IMR-90 (cell line): ENCODE data around the gene RPL18. TPM values are rescaled to one million over a fixed set of nuclear protein-coding genes. Genes with fewer than 3 reads are reported as not detected.
A peak's percentile ranks its signal among the peaks of the same experiment; 100 is the strongest.
"Not testable (repeated sequence)": the region's sequence is repeated elsewhere in the genome, so short reads cannot be mapped to it uniquely, and the experiment has no call there.

Experiments
- ATAC-seq: fragments of 200-7000 bp; cut with Tn5 transposase; 2 replicates; pipeline ENCODE4 v1.9.1; 2020; ENCODE audit warnings: low read depth, mild to moderate bottlenecking, moderate library complexity
- BruUV-seq: library from RNA; stranded (reverse); fragments of 400-500 nt; replicated peaks from 2 replicates; lab custom pipeline; 2021; lab: Mats Ljungman, UMichigan
- CTCF ChIA-PET: fragments of 300-600 bp; formaldehyde crosslinking; extraction: SDS; loops from one replicate; lab custom pipeline; 2021; ENCODE audit warnings: antibody characterized with exemption; lab: Yijun Ruan, JAX
- POLR2A ChIA-PET: fragments of 300-600 bp; sonication (Branson Sonifier 250); formaldehyde crosslinking; loops from one replicate; lab custom pipeline; 2022; ENCODE audit warnings: antibody characterized with exemption; ENCODE audit not compliant: unreplicated experiment; lab: Charles Lee
- DNase-seq: peaks from one replicate; pipeline ENCODE4 v3.0.0; 2013
- H2AFZ ChIP-seq: replicated peaks from 2 replicates; pipeline ENCODE3; 2013; ENCODE audit warnings: low read length, mild to moderate bottlenecking; ENCODE audit not compliant: poor library complexity
- H2AK5ac ChIP-seq: 2 replicates; pipeline ENCODE4 v1.6.1; 2013; ENCODE audit warnings: low read depth, low read length, inconsistent platforms
- H2AK9ac ChIP-seq: replicated peaks from 2 replicates; pipeline ENCODE3; 2013; ENCODE audit warnings: mild to moderate bottlenecking, low read depth, low read length, moderate library complexity; ENCODE audit not compliant: poor library complexity
- H2BK120ac ChIP-seq: 2 replicates; pipeline ENCODE4 v1.6.1; 2013; ENCODE audit warnings: low read depth, low read length, inconsistent platforms
- H2BK15ac ChIP-seq: 3 replicates; pipeline ENCODE4 v1.6.1; 2013; ENCODE audit warnings: low read depth, low read length, inconsistent platforms
- H2BK20ac ChIP-seq: 2 replicates; pipeline ENCODE4 v1.6.1; 2013; ENCODE audit warnings: low read depth, mild to moderate bottlenecking, inconsistent platforms, low read length, moderate library complexity
- H2BK5ac ChIP-seq: 2 replicates; pipeline ENCODE4 v1.6.1; 2013; ENCODE audit warnings: mild to moderate bottlenecking, low read depth, low read length, inconsistent platforms; ENCODE audit not compliant: poor library complexity, severe bottlenecking
- H3K14ac ChIP-seq: replicated peaks from 2 replicates; pipeline ENCODE4 v1.6.1; 2013; ENCODE audit warnings: low read depth, low read length, inconsistent platforms
- H3K18ac ChIP-seq: 2 replicates; pipeline ENCODE4 v1.6.1; 2013; ENCODE audit warnings: low read depth, low read length, control low read depth
- H3K23ac ChIP-seq: 2 replicates; pipeline ENCODE4 v1.6.1; 2013; ENCODE audit warnings: low read depth, low read length, inconsistent platforms
- H3K27ac ChIP-seq: 2 replicates; pipeline ENCODE4 v1.5.1; 2013; ENCODE audit warnings: mild to moderate bottlenecking, control low read depth, low read length; ENCODE audit not compliant: insufficient read depth
- H3K27me3 ChIP-seq: 2 replicates; pipeline ENCODE4 v1.6.1; 2013; ENCODE audit warnings: low read length; ENCODE audit not compliant: control insufficient read depth, insufficient read depth
- H3K36me3 ChIP-seq: 2 replicates; pipeline ENCODE4 v1.6.1; 2013; ENCODE audit warnings: low read length, mixed read lengths; ENCODE audit not compliant: control insufficient read depth, insufficient read depth
- H3K4ac ChIP-seq: 2 replicates; pipeline ENCODE4 v1.6.1; 2013; ENCODE audit warnings: low read depth, low read length, inconsistent platforms
- H3K4me1 ChIP-seq: 2 replicates; pipeline ENCODE4 v1.6.1; 2013; ENCODE audit warnings: low read length, mixed read lengths; ENCODE audit not compliant: control insufficient read depth, insufficient read depth
- H3K4me2 ChIP-seq: 2 replicates; pipeline ENCODE4 v1.6.1; 2013; ENCODE audit warnings: low read depth, mild to moderate bottlenecking, control low read depth, low read length, moderate library complexity
- H3K4me3 ChIP-seq: 2 replicates; pipeline ENCODE4 v1.5.1; 2013; ENCODE audit warnings: low read depth, mild to moderate bottlenecking, control low read depth, low read length, moderate library complexity; ENCODE audit not compliant: insufficient read depth
- H3K56ac ChIP-seq: 2 replicates; pipeline ENCODE4 v1.6.1; 2013; ENCODE audit warnings: low read length, inconsistent platforms; ENCODE audit not compliant: insufficient read depth; ENCODE audit errors: extremely low read depth
- H3K79me1 ChIP-seq, 2 experiments: 2 replicates each; pipeline ENCODE4 v1.6.1; 2013; ENCODE audit warnings: low read length in 2 of 2, inconsistent platforms in 1 of 2, low read depth in 1 of 2
- H3K9ac ChIP-seq: 2 replicates; pipeline ENCODE4 v1.6.1; 2013; ENCODE audit warnings: low read depth, low read length, control low read depth
- H3K9me1 ChIP-seq: 2 replicates; pipeline ENCODE4 v1.6.1; 2013; ENCODE audit warnings: low read length, inconsistent platforms; ENCODE audit not compliant: insufficient read depth
- H3K9me3 ChIP-seq: 2 replicates; pipeline ENCODE4 v1.6.1; 2013; ENCODE audit warnings: low read length; ENCODE audit not compliant: control insufficient read depth, insufficient read depth
- H4K20me1 ChIP-seq: 2 replicates; pipeline ENCODE4 v1.6.1; 2013; ENCODE audit warnings: low read length, inconsistent platforms; ENCODE audit not compliant: insufficient read depth
- H4K5ac ChIP-seq: 2 replicates; pipeline ENCODE4 v1.6.1; 2013; ENCODE audit warnings: mild to moderate bottlenecking, low read depth, low read length, control low read depth
- H4K8ac ChIP-seq, 2 experiments: 2 replicates each; pipeline ENCODE4 v1.6.1; 2013; ENCODE audit warnings: low read depth in 2 of 2, low read length in 2 of 2, control low read depth in 1 of 2, inconsistent platforms in 1 of 2
- H4K91ac ChIP-seq: 2 replicates; pipeline ENCODE4 v1.6.1; 2013; ENCODE audit warnings: low read depth, low read length, inconsistent platforms; ENCODE audit not compliant: insufficient read depth
- BHLHE40 ChIP-seq: fragments of 150-350 bp; IDR thresholded peaks from 2 replicates; pipeline ENCODE4 v1.6.1; 2016; ENCODE audit warnings: mild to moderate bottlenecking, low read depth, low read length
- CHD1 ChIP-seq: IDR thresholded peaks from 2 replicates; pipeline ENCODE4 v1.6.1; 2012; ENCODE audit warnings: low read depth, low read length, improper control_type of control experiment
- FOS ChIP-seq: fragments of 150-350 bp; IDR thresholded peaks from 2 replicates; pipeline ENCODE4 v1.6.1; 2016; ENCODE audit warnings: low read depth, low read length
- SMC3 ChIP-seq: fragments of 150-350 bp; IDR thresholded peaks from 2 replicates; pipeline ENCODE4 v1.6.1; 2016; ENCODE audit warnings: low read depth, mild to moderate bottlenecking, antibody characterized with exemption, low read length, moderate library complexity
- WGBS, 2 experiments: methylation state at CpG; one replicate each; pipeline versions ENCODE4 v1.1.5 to v1.1.7; 2013; ENCODE audit warnings: missing lambda C conversion rate in 2 of 2; ENCODE audit not compliant: insufficient read length in 1 of 2; ENCODE audit errors: extremely low coverage in 2 of 2; 5-methylcytosine and 5-hydroxymethylcytosine counted together
- dilution Hi-C: fragments of 300-500 bp; cut with HindIII; formaldehyde crosslinking; loops from one replicate; pipeline ENCODE4 v1.14.3; 2018; ENCODE audit warnings: low sequenced_read_pairs; ENCODE audit not compliant: unreplicated experiment
- in situ Hi-C: fragments of 300-500 bp; cut with MboI; formaldehyde crosslinking; loops from 3 replicates; pipeline ENCODE4 v1.14.3; 2019; ENCODE audit warnings: low sequenced_read_pairs, inconsistent platforms, mixed read lengths
- intact Hi-C: fragments of 100-400 bp; cut with micrococcal nuclease; formaldehyde crosslinking; loops from 2 replicates; pipeline ENCODE4 v1.10.0; 2022
- polyA plus RNA-seq, 3 experiments: library from polyadenylated mRNA; depleted of rRNA; stranded (reverse); fragments of >200 nt; gene quantifications; 2 replicates each; pipeline ENCODE4 v1.2.3, GENCODE V29; 2012; ENCODE audit warnings: low replicate concordance in 1 of 3
- total RNA-seq: library from RNA; depleted of rRNA; stranded (reverse); fragments of >200 nt; gene quantifications from 2 replicates; pipeline ENCODE4 v1.2.3, GENCODE V29; 2012
- TF ChIP-seq, protein P1 (sequence below): fragments of 150-350 bp; IDR thresholded peaks from 2 replicates; pipeline ENCODE4 v1.6.1; 2017; ENCODE audit warnings: mild to moderate bottlenecking, antibody characterized with exemption, low read length, low read depth

RPL18 gene
- total and polyA plus RNA-seq, 2 of the 4 experiments (the other 2 are of a cell fraction), result 1,909 to 2,254 TPM

DNA sequence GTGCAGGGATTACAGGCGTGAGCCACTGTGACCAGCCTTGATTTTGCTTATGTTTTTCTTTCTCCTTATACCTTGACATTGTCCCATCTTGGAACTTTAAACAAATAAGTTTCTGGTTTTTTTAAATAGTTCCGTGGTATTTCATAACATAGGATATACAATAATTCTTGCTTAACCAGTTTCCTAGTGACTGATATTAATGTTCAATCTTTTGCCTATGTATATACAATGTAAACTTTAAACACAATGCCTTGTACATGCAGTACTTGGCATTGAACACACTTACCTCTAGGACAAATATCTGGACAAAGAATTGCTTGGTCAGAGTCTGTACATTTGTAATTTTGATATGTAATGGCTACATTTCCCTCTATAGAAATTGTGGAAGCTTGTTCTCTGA is 36.8 kb downstream of the RPL18 start (continued):
- TF ChIP-seq, protein P1, sequence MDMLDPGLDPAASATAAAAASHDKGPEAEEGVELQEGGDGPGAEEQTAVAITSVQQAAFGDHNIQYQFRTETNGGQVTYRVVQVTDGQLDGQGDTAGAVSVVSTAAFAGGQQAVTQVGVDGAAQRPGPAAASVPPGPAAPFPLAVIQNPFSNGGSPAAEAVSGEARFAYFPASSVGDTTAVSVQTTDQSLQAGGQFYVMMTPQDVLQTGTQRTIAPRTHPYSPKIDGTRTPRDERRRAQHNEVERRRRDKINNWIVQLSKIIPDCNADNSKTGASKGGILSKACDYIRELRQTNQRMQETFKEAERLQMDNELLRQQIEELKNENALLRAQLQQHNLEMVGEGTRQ, result no peak
- TF ChIP-seq BHLHE40 (no peak), SMC3 (no peak)

- Histone ChIP-seq H3K27me3 (no peaks in the 10 kb centered on the region), H4K20me1 (no peaks in the 10 kb centered on the region), H3K36me3 (no peaks in the 10 kb centered on the region), H3K56ac (no peak overlapping the region), H3K4me1 (no peaks in the 10 kb centered on the region), H3K14ac (no peak overlapping the region), H2AFZ (no peak overlapping the region), H2AK9ac (no peak overlapping the region), H3K9ac (no peak overlapping the region), H2BK20ac (no peak overlapping the region), H3K23ac (no peak overlapping the region), H3K18ac (no peak overlapping the region), H3K79me1 (no peaks in the 10 kb centered on the region), H2BK120ac (no peak overlapping the region), H3K9me3 (no peaks in the 10 kb centered on the region), H2AK5ac (no peak overlapping the region), H2BK15ac (no peak overlapping the region), H4K91ac (no peak overlapping the region), H4K8ac (no peak overlapping the region), H3K4ac (no peak overlapping the region), H3K4me3 (no peak overlapping the region), H3K9me1 (no peaks in the 10 kb centered on the region), H3K27ac (no peak overlapping the region), H4K5ac (no peak overlapping the region), H2BK5ac (no peak overlapping the region), H3K4me2 (no peak overlapping the region)
- TF ChIP-seq, protein P1, result no peak
- TF ChIP-seq CHD1, result no peak
- no peak for TF ChIP-seq FOS
- ATAC-seq (peak; percentile 30; the same call in 1 of the 2 replicates), DNase-seq (peak; percentile 58)
- CTCF ChIA-PET, result no interaction called here
- in situ Hi-C loops (no loop called here), dilution Hi-C loops (no loop called here), intact Hi-C loops (no loop called here)
- POLR2A ChIA-PET, result no interaction called here
- BruUV-seq, result no TSS peak
- 20% methylated on average over 1 of the region's 3 CpGs; no CpG with 5 or more reads in 1 of the 2 experiments for WGBS, 2 experiments
These were observed 40.1 kb downstream of the RPL18 start for GRCh38 chr19:48578891-48579290.

DNA sequence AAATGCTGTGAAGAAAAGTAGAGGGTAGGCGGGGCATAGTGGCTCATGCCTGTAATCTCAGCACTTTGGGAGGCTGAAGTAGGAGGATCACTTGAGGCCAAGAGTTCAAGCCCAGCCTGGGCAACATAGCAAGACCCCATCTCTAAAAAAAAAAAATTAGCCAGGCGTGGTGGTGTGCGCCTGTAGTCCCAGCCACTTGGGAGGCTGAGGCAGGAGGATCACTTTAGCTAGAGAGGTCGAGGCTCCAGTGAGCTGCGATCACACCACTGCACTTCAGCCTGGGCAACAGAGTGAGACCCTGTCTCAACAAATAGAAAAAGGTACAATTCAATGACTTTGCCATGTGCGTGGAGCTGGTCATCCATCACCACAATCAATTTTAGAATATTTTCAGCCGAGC is 41.1 kb downstream of the RPL18 start:
- H2BK15ac ChIP-seq, DNase-seq, H2BK5ac ChIP-seq, H4K20me1 ChIP-seq, in situ Hi-C loops, H3K4ac ChIP-seq, dilution Hi-C loops, POLR2A ChIA-PET, H3K9me1 ChIP-seq, H3K4me1 ChIP-seq, H4K5ac ChIP-seq, H3K27ac ChIP-seq, H3K23ac ChIP-seq, H3K4me3 ChIP-seq, H2AFZ ChIP-seq, H3K79me1 ChIP-seq, ATAC-seq, H2AK9ac ChIP-seq, intact Hi-C loops, H2BK20ac ChIP-seq, H3K4me2 ChIP-seq, H4K91ac ChIP-seq, H3K14ac ChIP-seq, H2BK120ac ChIP-seq, H3K27me3 ChIP-seq, H3K9me3 ChIP-seq, H3K56ac ChIP-seq, H3K18ac ChIP-seq, H3K9ac ChIP-seq, H4K8ac ChIP-seq, H3K36me3 ChIP-seq, BruUV-seq, H2AK5ac ChIP-seq: not testable (repeated sequence)
- CTCF ChIA-PET, result interaction anchor here (0.6 kb wide), 1 partner anchor 170 kb away, joined by 3 read pairs; no protein-coding TSS in a partner anchor
- WGBS, 2 experiments, result 83% methylated on average over 4 of the region's 7 CpGs; no CpG with 5 or more reads in 1 of the 2 experiments
